Measurements from ENCODE around the gene LRRC36. TPM values are rescaled to one million over a fixed set of nuclear protein-coding genes. Genes with fewer than 3 reads are reported as not detected.

The LRRC36 gene
- total RNA-seq, 1 experiment from 2014 or later: not detected

GRCh38 chr16:67311607-67312488, 14.8 kb upstream of the LRRC36 start:
- no peaks in the 10 kb centered on the region for H3K36me3 ChIP-seq (ENCODE audit: control insufficient read depth in 1 of 2, insufficient read depth in 2 of 2, low read length in 2 of 2)
- no peaks in the 10 kb centered on the region for H3K9me3 ChIP-seq (ENCODE audit: control insufficient read depth in 1 of 2, insufficient read depth in 1 of 2, low read depth in 1 of 2, low read length in 2 of 2)
- CTCF ChIA-PET: no interaction called here
- POLR2A ChIA-PET: no interaction called here
- no TSS peak for BruUV-seq (replicated peaks)
- H3K9ac ChIP-seq (ENCODE audit: low read length): no peak overlapping the region
- no peaks in the 10 kb centered on the region for H4K20me1 ChIP-seq (ENCODE audit: insufficient read depth)
- peak; percentile 70 for DNase-seq (ENCODE audit: low read depth, low spot score)
- no peak overlapping the region for H3K27ac ChIP-seq (ENCODE audit: low read depth, low read length)
- no peaks in the 10 kb centered on the region for H3K27me3 ChIP-seq (ENCODE audit: insufficient read depth, low read length)
- no peaks in the 10 kb centered on the region for H3K9me2 ChIP-seq (ENCODE audit: insufficient read depth)
- ATAC-seq: peak; percentile 82
- H3K79me2 ChIP-seq (ENCODE audit: insufficient read depth, low read length): no peaks in the 10 kb centered on the region
- peaks cover 2 to 14% of the 10 kb centered on the region in 2 experiments; a peak in 3 of 4 replicates for H3K4me1 ChIP-seq (ENCODE audit: control insufficient read depth in 1 of 2, insufficient read depth in 2 of 2, low read length in 2 of 2)
- intact Hi-C loops (cut with micrococcal nuclease): no loop called here
- peak overlapping the region; percentile 49 for H3K4me2 ChIP-seq (ENCODE audit: low read length)
- H3K4me3 ChIP-seq (replicated peaks in 1 of 2; ENCODE audit: low read depth in 1 of 2, low read length in 2 of 2): no peak overlapping the region
- H2AFZ ChIP-seq (ENCODE audit: low read depth, low read length, poor library complexity, severe bottlenecking): peak overlapping the region; percentile 8
- RAD21 ChIA-PET (ENCODE audit: low non-redundant PET in 1 of 2, low total read pairs in 2 of 2, uncharacterized antibody in 2 of 2, unreplicated experiment in 2 of 2): no interaction called here
- TF ChIP-seq JUND (IDR thresholded peaks at IDR 0.05) (peak; percentile 68; the same call in 1 of the 2 replicates), EZH2 (IDR thresholded peaks at IDR 0.05) (no peak), YY1 (IDR thresholded peaks at IDR 0.05; ENCODE audit: extremely low read depth, insufficient replicate concordance, low read depth, low read length) (no peak), EGR1 (IDR thresholded peaks at IDR 0.05; ENCODE audit: low read depth) (no peak), RAD21 (IDR thresholded peaks at IDR 0.05; ENCODE audit: low read depth) (no peak), ELF1 (IDR thresholded peaks at IDR 0.05; ENCODE audit: borderline replicate concordance, low read depth) (no peak), SP1 (IDR thresholded peaks at IDR 0.05; ENCODE audit: low read depth) (peak; percentile 53; the same call in 1 of the 2 replicates), ZNF274 (IDR thresholded peaks at IDR 0.05; ENCODE audit: low read depth, low read length) (no peak), TCF7L2 (IDR thresholded peaks at IDR 0.05; ENCODE audit: borderline replicate concordance, extremely low read depth, insufficient read depth, insufficient read length) (peak; percentile 52), CBX3 (IDR thresholded peaks at IDR 0.05; ENCODE audit: low read depth) (no peak), POLR2AphosphoS5 (IDR thresholded peaks at IDR 0.05; ENCODE audit: low read depth, low read length) (peak; percentile 40; the same call in 1 of the 2 replicates), REST (IDR thresholded peaks at IDR 0.05; ENCODE audit: low read depth) (no peak), ZBTB33 (IDR thresholded peaks at IDR 0.05; ENCODE audit: extremely low read depth, insufficient replicate concordance, low read length) (no peak), CTCF (IDR thresholded peaks at IDR 0.05 in 2 of 3, conservative IDR thresholded peaks at IDR 0.05 in 1 of 3; ENCODE audit: borderline replicate concordance in 1 of 3, insufficient read depth in 1 of 3, low read depth in 2 of 3, low read length in 2 of 3) (no peak), POLR2A (IDR thresholded peaks at IDR 0.05; ENCODE audit: borderline replicate concordance, extremely low read depth, insufficient read depth, insufficient read length) (no peak), SRF (IDR thresholded peaks at IDR 0.05; ENCODE audit: low read depth) (no peak), ZFX (IDR thresholded peaks at IDR 0.05) (no peak), MAX (IDR thresholded peaks at IDR 0.05) (peak; percentile 28; the same call in 1 of the 2 replicates), EZH2phosphoT487 (IDR thresholded peaks at IDR 0.05; ENCODE audit: borderline replicate concordance) (no peak)
